Dermis blood vessel endothelial cell (primary cell): Measurements from ENCODE around the gene SLC25A45. TPM values are rescaled to one million over a fixed set of nuclear protein-coding genes. Genes with fewer than 3 reads are reported as not detected.
A peak's percentile ranks its signal among the peaks of the same experiment; 100 is the strongest.

Experiments used
- DNase-seq: peaks from one replicate; pipeline ENCODE4 v3.0.0; 2010
- total RNA-seq: library from RNA; depleted of rRNA; stranded (reverse); fragments of >200 nt; gene quantifications from 2 replicates; pipeline ENCODE4 v1.2.3, GENCODE V29; 2014

The SLC25A45 gene
- total RNA-seq, 1 donor from 2014 or later, result 1.0 TPM

DNA sequence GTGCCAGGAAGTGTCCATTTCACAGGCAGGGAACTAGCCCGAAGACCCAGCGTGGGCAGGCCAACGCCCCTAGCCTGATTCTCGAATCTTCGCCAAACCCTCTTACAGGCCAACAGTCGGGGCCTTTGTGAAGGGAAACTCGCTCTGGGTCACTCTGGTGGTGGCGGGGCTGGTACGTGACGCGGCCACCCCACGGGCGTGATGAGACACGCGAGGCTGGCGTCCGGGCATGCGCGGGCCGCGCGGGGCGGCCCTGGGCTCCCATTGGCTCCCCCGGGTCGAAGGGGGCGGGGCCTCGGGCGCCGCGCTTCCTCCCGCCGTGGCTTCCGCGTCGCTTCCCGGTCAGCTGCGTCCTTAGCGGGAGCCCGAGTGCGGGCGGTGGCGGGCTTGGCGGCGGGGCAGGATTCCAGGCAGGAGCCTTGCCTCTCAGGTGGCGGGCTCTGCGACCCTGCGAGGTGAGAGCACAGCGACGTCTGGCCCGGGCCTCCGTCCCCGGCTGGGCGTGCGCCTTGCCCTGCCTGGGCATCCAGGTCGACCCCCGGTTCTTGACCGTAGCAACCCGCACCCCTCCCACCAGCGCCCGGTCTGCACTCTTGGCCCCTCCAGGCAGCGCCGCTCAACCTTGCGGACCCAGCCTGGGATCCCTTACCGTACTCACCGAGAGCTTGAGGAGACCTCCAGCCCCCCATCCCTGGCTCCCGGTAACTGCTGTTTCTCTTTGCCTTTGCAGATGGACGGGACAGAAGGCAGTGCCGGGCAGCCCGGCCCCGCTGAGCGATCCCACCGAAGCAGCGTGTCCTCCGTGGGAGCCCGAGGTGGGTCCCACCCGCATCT, 4.1 kb upstream of the SLC25A45 start, which contains the start of gene FRMD8:
Gene FRMD8, plus strand, starts transcription at position 331 of the 834 bp plus-strand sequence. Its CDS starts 400 bp downstream, at position 731.
- DNase-seq, result peak; percentile 89

DNA sequence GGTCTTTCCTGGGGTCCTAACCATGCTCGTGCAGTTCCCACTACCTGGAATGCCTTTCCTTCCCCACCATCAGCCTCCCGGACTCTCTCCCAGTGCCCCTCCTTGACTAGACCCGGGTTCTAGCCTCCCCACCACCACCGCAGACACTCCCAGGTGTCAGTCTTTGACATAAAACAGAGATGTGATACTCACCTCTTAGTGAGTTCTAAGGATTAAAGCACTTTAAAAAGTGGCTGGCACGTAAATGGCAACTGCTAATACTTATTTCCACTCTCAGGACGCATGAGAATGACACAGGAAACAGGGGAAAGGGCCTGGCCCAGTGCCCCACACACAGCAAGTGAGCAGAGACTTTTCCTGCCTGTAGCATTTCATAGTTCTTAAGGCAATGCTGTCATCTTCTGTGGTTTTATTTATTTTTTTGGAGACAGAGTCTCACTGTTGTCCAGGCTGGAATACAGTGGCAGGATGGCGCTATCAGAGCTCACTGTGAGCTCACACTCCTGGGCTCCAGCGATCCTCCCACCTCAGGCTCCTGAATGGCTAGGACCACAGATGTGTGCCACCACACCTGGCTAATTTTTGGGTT, 1.9 kb upstream of the SLC25A45 start:
- DNase-seq, result peak; percentile 66

DNA sequence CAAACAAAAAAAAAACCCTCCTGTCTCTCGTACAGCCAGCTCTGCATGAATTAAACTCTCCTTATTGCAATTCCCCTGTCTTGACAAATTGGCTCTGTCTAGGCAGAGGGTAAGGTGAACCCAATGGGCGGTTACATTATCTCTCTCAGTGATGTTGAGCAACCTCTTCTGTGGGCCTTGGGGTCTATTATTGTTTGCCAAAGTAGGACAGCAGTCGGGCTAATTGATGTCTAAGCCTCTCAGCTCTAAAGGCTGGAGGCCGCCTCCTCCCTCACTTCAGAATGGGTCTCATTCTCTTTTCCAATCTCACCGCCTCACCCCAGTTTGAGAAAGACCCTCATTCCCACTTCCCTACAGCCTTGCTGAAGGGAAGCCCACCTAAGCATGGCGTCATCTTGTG, 1.3 kb upstream of the SLC25A45 start:
- DNase-seq, result no peak

DNA sequence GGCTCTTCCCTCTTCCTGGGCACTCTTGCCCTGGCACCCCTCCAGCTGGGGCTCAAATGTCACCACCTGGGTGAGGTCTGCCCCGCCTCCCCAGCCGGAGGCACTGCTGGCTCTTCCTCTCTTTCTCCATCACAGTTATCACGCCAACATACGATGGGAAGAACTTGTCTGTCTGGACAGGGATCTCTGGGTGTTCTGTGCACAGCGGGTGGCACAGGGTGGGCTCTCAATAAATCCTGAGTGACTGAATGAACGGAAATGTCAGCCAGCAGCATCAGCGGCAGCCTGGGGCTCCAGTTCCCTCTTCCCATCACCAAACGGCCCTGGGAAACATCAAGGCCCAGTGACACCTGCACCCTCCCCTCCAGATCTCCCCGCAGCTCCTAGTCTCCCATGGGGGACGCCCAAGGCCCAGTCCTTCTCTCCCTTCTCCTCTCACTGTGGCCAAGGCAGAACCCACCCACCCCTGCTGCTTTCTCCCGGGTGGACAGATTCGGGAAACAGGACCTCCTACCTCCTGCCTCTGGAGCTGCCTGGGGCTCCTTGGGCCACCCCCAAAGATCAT, 440 bp upstream of the SLC25A45 start:
- no peak for DNase-seq

DNA sequence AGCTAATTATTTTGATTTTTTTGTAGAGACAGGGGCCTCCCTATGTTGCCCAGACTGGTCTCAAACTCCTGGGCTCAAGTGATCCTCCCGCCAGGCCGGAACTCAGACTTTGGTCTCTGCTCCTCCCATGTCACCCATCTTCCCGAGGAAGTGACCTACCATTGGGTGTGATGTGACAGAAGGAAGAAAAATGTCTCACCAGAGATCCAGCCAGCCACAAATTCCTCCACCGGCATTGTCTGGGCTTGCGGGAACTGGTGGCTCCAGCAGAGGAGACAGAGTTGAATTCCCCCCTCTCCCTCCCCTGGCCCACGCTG, 772 bp downstream of the SLC25A45 start:
- no peak for DNase-seq

DNA sequence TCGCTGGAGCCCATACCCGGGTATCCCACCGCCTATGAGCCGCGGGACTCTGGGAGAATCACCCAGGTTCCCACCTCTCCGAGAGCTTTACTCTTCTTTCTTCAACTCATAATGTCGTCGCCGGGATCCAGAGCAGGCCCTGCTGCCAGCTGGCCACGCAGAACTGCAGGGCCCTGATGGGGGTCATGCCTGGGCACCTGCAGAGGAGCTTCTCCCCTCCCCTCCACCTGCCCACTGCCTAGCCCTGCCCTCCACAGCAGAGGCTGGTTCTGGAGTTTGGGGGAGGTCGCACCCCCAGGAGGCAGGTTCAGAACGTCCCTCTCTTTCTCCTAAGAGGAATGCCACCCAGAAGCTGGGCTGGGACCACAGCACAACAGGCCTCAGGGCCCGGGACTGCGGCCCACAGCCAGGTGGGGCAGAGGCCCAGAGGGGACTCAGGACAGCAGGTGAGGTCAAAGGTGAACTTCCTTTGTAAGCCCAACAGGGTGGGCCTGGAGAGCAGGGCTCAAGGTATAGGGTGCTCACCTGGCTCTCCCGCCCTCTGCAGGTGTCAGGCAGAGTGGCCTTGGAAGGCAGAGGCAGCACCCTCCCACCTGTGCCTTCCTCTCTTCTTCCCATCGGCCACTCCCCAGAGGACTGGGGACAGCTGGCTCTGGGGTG, 1.9 kb downstream of the SLC25A45 start:
- DNase-seq, result no peak

DNA sequence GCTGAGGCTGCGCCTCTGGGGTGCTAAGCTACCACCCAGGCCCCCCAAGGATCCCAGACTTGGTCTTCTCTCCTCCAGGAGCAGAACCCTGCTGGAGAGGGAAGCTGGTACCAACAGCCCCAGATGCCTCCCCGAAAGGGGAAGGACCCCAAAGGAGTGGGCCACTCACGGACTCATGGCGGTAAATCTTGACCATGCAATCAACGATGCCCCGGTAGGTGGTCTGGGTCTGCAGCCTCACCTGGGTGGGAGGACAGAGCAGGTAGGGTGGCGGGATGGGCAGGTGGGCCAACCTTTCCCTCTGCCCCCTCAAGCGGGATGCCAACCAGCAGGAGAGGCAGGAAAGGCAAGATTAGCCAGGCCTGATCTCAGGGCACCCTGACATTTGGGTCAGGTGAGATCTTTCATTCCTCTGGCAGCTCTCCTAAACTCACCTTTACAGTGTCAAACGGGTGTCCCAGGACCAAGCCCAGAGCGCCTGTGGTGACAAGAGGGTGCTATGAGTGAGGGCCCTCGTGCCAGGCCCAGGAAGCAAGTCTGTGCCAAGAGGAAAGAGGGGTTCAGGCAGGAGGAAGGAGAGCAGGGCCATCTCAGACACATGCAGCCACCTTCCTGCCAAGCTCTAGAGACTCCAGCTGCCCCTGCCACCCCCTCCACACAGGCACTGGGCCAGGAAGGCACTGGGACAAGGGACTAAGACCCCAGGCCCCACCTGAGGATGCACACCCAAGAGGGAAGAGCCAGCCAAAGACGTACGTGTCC, 2.6 kb downstream of the SLC25A45 start:
- no peak for DNase-seq

DNA sequence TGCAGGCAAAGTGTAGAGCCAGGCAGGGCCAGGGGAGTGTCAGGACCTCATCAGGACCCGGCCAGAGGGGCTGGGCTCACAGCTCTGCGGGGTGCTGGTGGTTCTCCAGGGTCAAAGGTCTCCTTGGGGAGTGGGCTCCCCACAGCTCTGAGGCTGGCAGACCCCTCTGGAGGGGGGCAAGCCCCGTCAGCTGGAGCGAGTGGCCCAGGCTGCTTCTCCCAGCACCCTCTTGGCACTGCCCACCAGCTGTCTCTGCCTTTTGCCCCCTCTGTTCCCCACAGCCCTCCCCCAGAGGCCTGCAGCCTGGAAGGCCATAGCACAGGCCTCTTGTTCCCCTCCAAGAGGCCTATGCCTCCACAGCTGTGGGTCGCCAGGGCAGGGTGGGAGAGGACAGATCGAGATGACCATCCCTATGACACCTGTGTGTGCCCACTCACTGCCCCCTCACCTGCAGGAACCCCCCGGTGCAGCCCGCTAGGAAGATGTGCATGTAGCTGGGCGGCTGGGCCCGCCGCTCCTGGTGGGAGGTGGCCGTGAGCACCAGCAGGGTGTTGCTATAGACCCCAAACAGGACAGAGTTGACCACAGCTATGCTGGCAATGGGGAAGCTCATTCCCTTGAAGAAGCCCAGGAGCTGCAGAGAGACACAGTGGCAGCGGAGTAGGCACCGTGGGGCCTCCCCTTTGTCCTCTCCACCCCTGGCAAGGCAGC, 3.4 kb downstream of the SLC25A45 start:
- no peak for DNase-seq

DNA sequence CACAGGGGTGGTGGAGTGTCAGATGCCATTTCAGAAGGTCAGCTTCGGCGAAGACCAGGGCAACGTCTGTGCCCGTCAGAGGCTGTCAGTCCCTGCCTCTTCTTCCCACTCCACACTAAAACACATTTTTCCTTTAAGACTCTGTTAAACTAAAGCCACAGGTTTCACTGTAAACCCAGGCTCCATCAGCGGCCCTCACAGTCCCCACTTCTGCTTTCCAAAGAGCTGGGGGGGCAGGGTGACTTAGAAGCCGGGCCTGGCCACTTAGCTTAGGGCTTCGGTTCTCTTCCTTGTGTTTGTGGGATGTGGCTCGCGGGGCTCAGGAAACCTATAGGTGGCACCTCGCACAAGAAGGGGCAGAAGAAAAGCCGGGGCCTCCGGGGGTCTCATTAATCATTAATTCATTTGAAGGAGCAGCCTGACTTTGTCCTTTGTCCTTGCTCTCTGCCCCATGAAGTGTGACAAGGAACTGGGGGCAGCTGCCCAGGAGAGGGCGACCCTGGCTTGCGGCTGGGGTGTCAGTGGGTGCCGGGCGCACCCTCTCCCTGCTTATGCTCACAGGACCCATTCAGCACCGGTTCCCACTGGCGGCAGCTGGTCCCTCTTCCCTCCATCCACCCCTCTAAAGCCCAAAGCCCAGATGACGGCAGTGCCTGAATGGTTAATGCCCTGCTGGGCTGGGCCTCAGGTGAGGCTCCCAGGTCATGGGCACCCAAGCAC, 4.1 kb downstream of the SLC25A45 start:
- no peak for DNase-seq

DNA sequence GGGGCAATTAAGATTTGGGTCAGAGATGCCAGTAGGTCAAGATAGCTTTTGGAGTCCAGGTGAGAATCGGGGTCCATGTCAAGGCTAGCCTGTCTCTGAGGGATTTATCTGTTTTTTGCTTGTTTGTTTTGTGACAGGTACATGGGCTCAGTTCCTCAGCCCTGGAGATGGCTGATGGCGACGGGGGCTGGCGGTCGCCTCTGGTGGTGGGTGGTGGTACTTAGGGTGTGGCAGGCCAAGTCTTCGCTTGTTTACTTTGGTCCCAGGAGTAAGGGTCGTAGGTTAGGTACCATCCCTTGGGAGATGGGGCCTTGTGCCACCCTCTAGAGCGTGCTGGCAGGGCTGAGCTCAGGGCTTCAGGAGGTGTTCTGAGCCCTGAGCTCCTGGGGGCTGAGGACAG, 4.7 kb downstream of the SLC25A45 start:
- no peak for DNase-seq

DNA sequence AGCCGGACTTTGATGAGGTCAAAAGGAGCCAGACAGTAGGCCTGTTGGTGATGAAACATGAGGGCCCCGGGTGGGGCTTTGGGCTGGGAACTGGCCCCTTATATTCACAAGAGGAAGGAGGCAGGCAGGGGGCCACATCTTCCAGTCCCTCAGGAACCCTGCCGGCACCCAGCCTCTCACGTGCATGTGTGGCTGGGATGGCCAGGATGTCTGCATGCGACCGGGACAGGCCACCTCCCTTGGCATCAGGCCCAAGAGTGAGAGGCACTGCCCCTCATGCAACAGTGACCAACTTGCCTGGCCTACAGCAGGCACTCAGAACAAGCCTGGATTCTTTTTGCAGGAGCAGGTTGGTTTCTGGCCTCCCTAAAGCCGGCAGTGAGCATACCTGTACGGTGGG, 5.4 kb downstream of the SLC25A45 start:
- DNase-seq, result no peak

DNA sequence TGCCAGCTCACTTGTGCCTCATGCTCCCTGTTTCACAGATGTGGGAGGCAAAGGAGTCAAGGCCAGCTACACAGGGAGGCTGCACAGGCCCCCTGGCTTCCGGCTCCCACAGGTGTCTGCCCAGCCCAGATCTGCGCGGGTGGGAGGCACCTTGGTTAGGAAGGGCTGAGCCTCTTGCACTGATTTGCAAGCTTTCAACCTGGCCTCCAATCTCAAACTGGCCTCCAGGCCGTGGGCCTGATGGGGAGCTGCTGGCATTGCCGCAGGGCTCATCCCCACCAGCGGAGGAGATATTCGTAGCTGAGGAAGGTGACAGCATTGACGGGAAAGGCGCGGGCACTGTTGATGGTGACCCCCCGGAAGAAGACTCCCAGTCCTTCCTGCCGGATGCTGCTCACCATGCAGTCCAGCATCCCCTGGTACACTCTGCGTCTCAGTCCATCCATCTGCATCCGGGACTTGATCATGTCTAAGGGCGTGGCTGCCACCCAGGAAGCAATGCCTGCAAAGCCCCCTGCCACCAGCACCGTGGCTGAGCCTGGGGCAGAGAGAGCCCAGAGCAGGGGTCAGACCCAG, 6.2 kb downstream of the SLC25A45 start:
- DNase-seq, result no peak

DNA sequence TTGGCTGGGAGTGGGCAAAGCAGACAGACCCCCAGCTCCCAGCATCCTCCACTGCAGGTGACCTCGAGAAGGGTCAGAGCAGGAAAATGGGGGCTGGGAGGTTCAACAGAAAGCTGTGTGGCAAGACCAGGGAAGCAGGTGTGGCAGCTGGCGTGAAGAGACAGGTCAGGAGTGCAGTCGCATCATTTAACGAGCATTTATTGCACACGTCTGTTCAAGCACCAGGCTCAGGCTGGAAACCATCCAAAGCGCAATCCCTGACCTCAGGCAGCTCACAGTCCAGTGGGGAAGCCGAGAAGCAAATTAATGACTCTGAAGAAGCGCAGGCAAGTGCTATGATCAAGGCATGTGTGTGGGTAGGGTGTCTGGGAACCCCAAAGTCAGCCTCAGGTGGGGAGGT, 7.4 kb downstream of the SLC25A45 start:
- no peak for DNase-seq

DNA sequence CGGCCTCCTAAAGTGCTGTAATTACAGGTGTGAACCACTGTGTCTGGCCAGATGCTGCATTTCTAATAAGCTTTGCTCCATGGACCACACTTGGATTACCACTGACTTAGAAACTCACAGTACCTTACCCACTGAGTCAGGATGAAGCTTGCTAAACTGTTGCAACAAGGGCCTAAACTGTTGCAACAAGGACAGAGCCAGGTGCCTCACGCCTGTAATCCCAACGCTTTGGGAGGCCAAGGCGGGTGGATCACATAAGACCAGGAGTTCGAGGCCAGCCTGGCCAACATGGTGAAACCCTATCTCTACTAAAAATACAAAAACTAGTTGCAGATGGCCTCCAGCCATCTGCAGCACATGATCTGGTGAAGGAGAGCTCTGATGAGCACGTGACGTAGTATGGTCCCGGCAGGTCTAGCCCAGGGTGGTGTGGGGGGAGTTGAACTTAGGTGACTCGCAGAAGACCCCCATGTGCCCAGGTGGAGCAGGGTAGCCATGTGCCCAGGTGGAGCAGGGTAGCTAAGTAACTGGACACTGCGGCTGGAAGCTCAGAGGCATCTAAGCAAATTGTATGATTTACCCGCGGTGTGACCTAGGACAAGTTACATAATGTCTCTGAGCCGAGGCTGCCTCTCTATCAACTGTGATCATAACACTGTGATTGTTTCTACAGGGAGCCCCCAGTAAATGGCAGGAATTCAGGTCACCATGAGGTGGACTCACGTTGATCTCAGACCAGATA, 8.4 kb downstream of the SLC25A45 start:
- DNase-seq, result no peak

DNA sequence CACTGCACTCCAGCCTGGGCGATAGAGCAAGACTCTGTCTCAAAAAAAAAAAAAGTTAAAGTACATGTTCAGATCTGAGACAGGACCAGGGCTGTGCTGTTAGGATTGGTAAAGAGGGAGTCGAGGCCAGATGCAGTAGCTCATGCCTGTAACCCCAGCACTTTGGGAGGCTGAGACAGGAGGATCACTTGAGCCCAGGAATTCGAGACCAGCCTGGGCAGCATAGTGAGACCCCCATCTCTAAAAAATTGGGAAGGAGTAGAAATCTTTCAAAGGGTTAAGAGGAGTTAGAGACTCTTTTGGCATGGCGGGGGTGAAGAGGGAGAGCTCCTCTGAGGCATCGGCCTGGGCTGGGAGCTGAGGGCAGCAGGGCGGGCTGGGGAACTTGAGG, 11.8 kb downstream of the SLC25A45 start:
- DNase-seq, result no peak

DNA sequence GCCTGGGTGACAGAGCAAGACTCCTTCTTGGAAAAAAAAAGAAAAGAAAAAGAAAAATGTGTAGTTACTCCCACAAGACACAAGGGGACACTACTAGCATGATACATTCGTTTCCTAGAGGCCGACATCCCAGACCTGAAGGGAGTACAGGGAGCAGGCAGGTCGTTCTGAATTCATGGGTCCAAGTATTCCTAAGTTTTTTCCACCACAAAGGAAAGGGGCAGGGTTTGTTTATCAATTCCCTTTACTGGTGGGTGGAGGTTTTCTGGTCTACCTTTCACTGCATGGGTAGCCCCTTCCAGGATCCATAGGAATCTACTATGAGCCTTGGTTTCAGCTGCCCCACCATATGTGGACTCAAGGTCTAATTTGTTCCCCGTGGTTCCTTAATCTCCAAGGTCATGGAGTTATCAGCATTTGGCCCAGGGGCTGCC, 16.1 kb downstream of the SLC25A45 start:
- peak; percentile 90 for DNase-seq

DNA sequence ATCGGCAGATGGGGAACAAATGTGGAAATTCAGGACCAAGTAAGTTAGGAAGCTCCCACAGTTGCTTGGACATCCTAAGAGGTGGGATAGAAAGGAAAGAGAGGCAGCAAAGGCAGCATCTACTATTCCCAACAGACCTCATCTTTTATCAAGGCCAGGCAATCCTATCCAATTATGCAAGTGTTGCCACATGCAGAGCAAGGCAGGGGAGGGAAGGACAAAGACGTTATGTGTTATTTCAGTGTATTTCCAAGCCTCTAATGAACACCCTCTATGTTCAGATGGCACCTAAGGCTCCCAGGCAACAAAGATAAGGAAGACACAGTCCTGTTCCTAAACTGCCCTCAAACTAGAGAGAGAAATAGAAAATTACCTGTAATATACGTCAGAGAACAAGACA, 18.7 kb downstream of the SLC25A45 start:
- DNase-seq, result no peak

DNA sequence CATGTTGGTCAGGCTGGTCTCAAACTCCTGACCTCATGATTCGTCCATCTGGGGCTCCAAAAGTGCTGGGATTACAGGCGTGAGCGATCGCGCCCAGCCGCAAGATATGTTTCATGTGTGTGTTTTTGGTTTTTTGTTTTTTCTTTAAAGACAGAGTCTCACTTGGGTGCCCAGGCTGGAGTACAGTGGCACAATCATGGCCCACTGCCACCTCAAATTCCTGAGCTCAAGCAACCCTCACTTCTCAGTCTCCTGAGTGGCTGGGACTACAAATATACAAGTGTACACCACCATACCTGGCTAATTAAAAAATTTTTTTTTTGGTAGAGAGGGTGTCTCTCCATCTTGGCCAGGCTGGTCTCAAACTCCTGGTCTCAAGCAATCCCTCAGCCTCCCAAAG, 19.5 kb downstream of the SLC25A45 start:
- DNase-seq, result no peak

DNA sequence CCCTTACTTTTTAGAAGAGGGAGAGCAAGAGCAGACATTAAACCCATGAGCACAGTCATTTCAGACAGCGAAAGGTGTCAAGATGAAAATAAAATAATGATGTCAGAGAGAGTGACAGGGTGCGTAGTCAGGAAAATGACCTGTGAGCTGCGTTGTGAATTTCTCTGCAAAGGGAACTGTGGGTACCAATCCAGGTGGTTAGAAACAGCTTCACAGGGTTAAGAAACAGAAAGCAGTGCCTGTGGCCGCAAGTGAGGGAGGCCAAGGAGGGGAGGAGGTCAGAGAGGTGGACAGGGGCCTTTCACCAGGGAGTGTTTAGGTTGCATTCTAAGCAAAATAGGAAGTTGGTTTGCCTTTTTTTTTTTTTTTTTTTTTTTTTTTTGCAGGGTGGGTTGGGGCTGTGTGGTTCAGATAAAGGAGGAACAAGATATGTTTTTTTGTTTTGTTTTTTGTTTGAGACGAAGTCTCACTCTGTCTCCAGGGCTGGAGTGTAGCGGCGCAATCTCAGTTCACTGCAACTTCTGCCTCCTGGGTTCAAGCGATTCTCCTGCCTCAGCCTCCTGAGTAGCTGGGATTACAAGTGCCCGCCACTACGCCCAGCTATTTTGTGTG, 20.0 kb downstream of the SLC25A45 start:
- no peak for DNase-seq

DNA sequence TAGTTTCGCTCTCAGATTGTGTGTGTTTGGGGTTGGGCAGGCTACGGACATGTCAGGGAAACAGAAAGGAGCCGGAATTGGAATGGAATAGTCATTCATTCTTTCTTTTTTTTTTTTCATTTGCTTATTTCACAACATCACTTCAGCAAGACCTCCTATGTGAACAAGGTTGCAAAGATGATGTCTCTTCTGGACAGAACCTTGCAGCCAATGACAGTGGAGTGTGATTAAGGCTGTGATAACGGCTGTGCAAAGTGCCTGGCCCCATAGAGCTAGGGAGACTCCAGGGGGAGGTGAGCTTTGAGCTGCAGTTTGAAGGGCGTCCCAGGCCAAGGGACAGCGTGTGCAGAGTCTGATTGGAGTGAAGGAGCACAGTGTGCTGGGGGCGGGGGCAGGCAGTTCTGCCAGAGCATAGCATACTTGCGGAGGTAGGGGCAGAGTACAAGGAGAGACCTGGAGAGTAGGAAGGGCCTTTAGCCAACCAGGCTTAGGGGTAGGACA, 24.5 kb downstream of the SLC25A45 start:
- DNase-seq, result no peak
